ENCODE results near the gene EFNA4.
A peak's percentile ranks its signal among the peaks of the same experiment; 100 is the strongest.

Gene EFNA4

GRCh38 chr1:155052439-155053395 lies 10.8 kb upstream of the EFNA4 start:
- Histone ChIP-seq H3K4me3 (ENCODE audit: insufficient read depth, low read depth, low read length) (peak overlapping the region; percentile 74), H3K36me3 (ENCODE audit: control insufficient read depth, insufficient read depth, low read length) (no peaks in the 10 kb centered on the region), H3K9me3 (ENCODE audit: control insufficient read depth, low read length) (no peaks in the 10 kb centered on the region), H3K27ac (ENCODE audit: insufficient read depth, low read depth, low read length, poor library complexity, severe bottlenecking) (no peak overlapping the region), H3K27me3 (ENCODE audit: control insufficient read depth, insufficient read depth, low read length, poor library complexity, severe bottlenecking) (peaks cover 22% of the 10 kb centered on the region), H3K4me1 (ENCODE audit: control insufficient read depth, insufficient read depth, low read length) (peaks cover 19% of the 10 kb centered on the region)
- 68 to 70% methylated on average over 11 to 12 of the region's 12 CpGs for WGBS, 2 experiments

- WGBS, 2 experiments, result 92 to 93% methylated on average over 7 of the region's 7 CpGs
- Histone ChIP-seq H3K4me1 (ENCODE audit: control insufficient read depth, insufficient read depth, low read length) (peaks cover 15% of the 10 kb centered on the region), H3K27ac (ENCODE audit: insufficient read depth, low read depth, low read length, poor library complexity, severe bottlenecking) (no peak overlapping the region), H3K4me3 (ENCODE audit: insufficient read depth, low read depth, low read length) (no peak overlapping the region), H3K27me3 (ENCODE audit: control insufficient read depth, insufficient read depth, low read length, poor library complexity, severe bottlenecking) (peaks cover 22% of the 10 kb centered on the region), H3K36me3 (ENCODE audit: control insufficient read depth, insufficient read depth, low read length) (no peaks in the 10 kb centered on the region), H3K9me3 (ENCODE audit: control insufficient read depth, low read length) (no peaks in the 10 kb centered on the region)
These were observed 9.9 kb upstream of the EFNA4 start for GRCh38 chr1:155053531-155054105.

DNA sequence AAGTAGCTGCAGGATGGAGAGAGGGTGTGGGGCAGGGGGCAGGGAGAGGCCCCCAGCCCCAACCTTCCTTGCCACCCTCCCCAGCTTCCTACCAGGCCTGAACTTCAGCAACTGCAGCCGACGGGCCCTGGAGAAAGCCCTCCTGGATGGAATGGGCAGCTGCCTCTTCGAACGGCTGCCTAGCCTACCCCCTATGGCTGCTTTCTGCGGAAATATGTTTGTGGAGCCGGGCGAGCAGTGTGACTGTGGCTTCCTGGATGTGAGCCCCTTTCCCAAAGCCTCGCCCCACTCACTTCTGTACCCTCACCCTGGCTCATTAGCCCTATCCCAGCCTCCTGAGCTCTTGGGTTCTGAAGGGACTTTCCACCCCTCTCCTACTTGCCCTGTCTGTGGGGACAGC lies 6.4 kb upstream of the EFNA4 start:
- H3K4me3 ChIP-seq (ENCODE audit: insufficient read depth, low read depth, low read length), result no peak overlapping the region
- WGBS, 2 experiments, result 94% methylated on average over 8 of the region's 8 CpGs
- H3K27ac ChIP-seq (ENCODE audit: insufficient read depth, low read depth, low read length, poor library complexity, severe bottlenecking), result no peak overlapping the region
- H3K9me3 ChIP-seq (ENCODE audit: control insufficient read depth, low read length), result no peaks in the 10 kb centered on the region
- H3K36me3 ChIP-seq (ENCODE audit: control insufficient read depth, insufficient read depth, low read length), result no peaks in the 10 kb centered on the region
- H3K27me3 ChIP-seq (ENCODE audit: control insufficient read depth, insufficient read depth, low read length, poor library complexity, severe bottlenecking), result peaks cover 19% of the 10 kb centered on the region
- H3K4me1 ChIP-seq (ENCODE audit: control insufficient read depth, insufficient read depth, low read length), result peaks cover 16% of the 10 kb centered on the region

DNA sequence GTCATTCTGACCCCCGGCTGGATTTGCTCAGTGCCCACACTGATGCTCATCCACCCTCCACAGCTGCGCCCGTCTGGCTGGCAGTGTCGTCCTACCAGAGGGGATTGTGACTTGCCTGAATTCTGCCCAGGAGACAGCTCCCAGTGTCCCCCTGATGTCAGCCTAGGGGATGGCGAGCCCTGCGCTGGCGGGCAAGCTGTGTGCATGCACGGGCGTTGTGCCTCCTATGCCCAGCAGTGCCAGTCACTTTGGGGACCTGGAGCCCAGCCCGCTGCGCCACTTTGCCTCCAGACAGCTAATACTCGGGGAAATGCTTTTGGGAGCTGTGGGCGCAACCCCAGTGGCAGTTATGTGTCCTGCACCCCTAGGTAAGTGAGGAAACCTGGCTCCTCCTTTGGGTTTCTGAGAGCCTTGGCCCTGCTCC lies 5.7 kb upstream of the EFNA4 start:
- Histone ChIP-seq H3K27me3 (ENCODE audit: control insufficient read depth, insufficient read depth, low read length, poor library complexity, severe bottlenecking) (peaks cover 19% of the 10 kb centered on the region), H3K36me3 (ENCODE audit: control insufficient read depth, insufficient read depth, low read length) (no peaks in the 10 kb centered on the region), H3K4me3 (ENCODE audit: insufficient read depth, low read depth, low read length) (no peak overlapping the region), H3K27ac (ENCODE audit: insufficient read depth, low read depth, low read length, poor library complexity, severe bottlenecking) (no peak overlapping the region), H3K9me3 (ENCODE audit: control insufficient read depth, low read length) (no peaks in the 10 kb centered on the region), H3K4me1 (ENCODE audit: control insufficient read depth, insufficient read depth, low read length) (peaks cover 10% of the 10 kb centered on the region)
- 95 to 96% methylated on average over 13 of the region's 13 CpGs for WGBS, 2 experiments

DNA sequence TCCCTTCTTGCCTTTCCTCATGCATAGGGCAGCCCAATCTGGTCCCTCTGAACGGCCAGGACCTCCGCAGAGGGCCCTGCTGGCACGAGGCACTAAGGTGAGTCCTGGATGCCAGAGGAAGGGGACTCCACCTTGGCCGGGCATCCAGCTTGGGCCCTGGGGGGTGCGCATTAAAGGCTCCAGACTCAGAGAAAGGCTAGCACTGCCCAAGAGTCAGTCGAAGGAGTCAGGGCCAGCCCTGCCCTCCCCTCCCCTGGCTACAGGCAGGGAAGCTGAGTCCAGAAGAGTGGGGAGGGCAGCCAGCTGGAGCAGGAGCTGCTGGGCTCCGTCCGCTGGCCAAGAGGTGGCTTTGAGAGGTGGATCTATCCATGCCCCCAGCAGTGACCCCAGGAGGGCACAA lies 2.8 kb upstream of the EFNA4 start:
- peaks cover 28% of the 10 kb centered on the region for H3K4me1 ChIP-seq (ENCODE audit: control insufficient read depth, insufficient read depth, low read length)
- no peak overlapping the region for H3K27ac ChIP-seq (ENCODE audit: insufficient read depth, low read depth, low read length, poor library complexity, severe bottlenecking)
- no peak overlapping the region for H3K4me3 ChIP-seq (ENCODE audit: insufficient read depth, low read depth, low read length)
- H3K9me3 ChIP-seq (ENCODE audit: control insufficient read depth, low read length), result no peaks in the 10 kb centered on the region
- H3K27me3 ChIP-seq (ENCODE audit: control insufficient read depth, insufficient read depth, low read length, poor library complexity, severe bottlenecking), result peaks cover 19% of the 10 kb centered on the region
- WGBS, 2 experiments, result 89 to 92% methylated on average over 8 of the region's 8 CpGs
- H3K36me3 ChIP-seq (ENCODE audit: control insufficient read depth, insufficient read depth, low read length), result no peaks in the 10 kb centered on the region

DNA sequence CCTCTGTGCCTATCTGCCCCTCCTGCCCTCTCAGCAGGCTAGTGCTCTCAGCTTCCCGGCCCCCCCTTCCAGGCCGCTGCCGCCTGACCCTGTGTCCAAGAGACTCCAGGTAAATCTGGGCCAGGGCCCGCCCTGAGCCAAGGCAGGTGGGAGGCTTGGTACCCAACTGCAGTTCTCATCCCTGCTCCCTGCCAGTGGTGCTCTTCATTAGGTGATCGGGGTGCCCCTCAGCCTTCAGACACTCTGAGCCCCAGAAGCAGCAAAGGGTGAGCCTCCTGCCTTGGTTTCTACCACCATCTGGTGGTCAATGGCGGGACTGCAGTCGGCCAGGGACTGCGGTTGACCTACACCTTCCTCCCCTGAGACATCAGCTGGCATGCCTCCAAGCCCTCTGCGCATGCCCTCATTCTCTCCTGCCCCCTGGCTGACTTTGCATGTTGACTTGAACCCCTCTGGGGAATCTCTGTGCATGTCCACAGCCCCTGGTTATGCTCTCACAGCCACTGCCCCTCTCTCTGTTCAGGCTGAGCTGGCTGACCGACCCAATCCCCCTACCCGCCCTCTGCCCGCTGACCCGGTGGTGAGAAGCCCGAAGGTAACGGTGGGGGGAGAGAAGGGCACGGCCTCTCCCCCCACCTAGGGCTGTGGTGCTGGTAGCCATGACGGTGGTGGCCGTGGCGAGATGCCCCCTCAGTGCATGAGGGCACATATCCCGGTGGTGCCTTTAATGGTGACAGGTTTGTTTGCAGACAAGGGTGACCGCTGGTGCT lies 2.0 kb upstream of the EFNA4 start:
- Histone ChIP-seq H3K27ac (ENCODE audit: insufficient read depth, low read depth, low read length, poor library complexity, severe bottlenecking) (no peak overlapping the region), H3K27me3 (ENCODE audit: control insufficient read depth, insufficient read depth, low read length, poor library complexity, severe bottlenecking) (peaks cover 19% of the 10 kb centered on the region), H3K4me3 (ENCODE audit: insufficient read depth, low read depth, low read length) (no peak overlapping the region), H3K36me3 (ENCODE audit: control insufficient read depth, insufficient read depth, low read length) (no peaks in the 10 kb centered on the region), H3K4me1 (ENCODE audit: control insufficient read depth, insufficient read depth, low read length) (peaks cover 28% of the 10 kb centered on the region), H3K9me3 (ENCODE audit: control insufficient read depth, low read length) (no peaks in the 10 kb centered on the region)
- 31 to 32% methylated on average over 21 of the region's 21 CpGs for WGBS, 2 experiments

DNA sequence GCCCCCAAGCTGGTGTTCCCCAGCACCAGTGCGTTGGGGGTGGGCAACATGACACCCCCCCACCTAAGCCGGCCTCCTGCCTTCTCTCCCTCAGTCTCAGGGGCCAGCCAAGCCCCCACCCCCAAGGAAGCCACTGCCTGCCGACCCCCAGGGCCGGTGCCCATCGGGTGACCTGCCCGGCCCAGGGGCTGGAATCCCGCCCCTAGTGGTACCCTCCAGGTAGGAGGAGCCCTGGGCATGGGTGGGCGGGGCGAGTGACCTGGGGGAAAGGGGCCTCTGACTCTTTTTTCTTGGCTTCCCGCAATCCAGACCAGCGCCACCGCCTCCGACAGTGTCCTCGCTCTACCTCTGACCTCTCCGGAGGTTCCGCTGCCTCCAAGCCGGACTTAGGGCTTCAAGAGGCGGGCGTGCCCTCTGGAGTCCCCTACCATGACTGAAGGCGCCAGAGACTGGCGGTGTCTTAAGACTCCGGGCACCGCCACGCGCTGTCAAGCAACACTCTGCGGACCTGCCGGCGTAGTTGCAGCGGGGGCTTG lies 1.3 kb upstream of the EFNA4 start:
- Histone ChIP-seq H3K27me3 (ENCODE audit: control insufficient read depth, insufficient read depth, low read length, poor library complexity, severe bottlenecking) (peaks cover 19% of the 10 kb centered on the region), H3K27ac (ENCODE audit: insufficient read depth, low read depth, low read length, poor library complexity, severe bottlenecking) (no peak overlapping the region), H3K9me3 (ENCODE audit: control insufficient read depth, low read length) (no peaks in the 10 kb centered on the region), H3K4me3 (ENCODE audit: insufficient read depth, low read depth, low read length) (peak overlapping the region; percentile 95), H3K4me1 (ENCODE audit: control insufficient read depth, insufficient read depth, low read length) (peaks cover 28% of the 10 kb centered on the region), H3K36me3 (ENCODE audit: control insufficient read depth, insufficient read depth, low read length) (no peaks in the 10 kb centered on the region)
- 1 to 3% methylated on average over 29 of the region's 29 CpGs for WGBS, 2 experiments

DNA sequence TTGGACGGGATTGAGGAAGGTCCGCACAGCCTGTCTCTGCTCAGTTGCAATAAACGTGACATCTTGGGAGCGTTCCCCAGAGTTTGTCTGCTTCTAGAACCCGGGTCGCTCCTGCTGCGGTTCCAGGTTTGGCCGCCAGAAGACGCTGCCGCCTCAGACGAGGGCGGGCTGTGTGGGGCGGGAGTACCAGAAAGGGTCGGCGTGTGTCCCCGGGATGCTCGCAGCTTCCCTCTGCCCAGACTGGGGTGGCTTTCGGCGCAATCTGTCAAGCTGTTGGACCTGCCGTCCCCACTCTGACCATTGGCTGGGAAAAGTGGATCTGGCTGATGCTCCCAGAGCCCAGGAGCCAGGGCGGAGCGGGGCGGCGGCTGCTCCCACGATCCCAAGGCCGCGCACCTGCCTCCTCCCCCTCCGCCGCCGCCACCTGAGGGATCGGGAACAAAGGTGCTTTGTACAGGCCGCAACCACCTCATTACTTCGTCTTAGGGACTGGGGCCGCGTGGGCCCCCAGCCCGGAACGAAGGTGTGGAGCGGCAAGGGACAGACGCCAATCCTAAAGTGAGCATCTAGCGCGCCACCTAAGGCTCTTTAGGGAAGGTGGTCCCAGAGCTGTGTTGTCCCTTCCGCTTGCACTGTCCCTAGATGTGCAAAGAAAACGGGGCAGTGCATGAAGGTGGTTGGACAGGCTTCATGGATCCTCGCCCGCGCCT lies 683 bp upstream of the EFNA4 start:
- H3K27ac ChIP-seq (ENCODE audit: insufficient read depth, low read depth, low read length, poor library complexity, severe bottlenecking), result no peak overlapping the region
- peaks cover 19% of the 10 kb centered on the region for H3K27me3 ChIP-seq (ENCODE audit: control insufficient read depth, insufficient read depth, low read length, poor library complexity, severe bottlenecking)
- H3K9me3 ChIP-seq (ENCODE audit: control insufficient read depth, low read length), result no peaks in the 10 kb centered on the region
- H3K4me1 ChIP-seq (ENCODE audit: control insufficient read depth, insufficient read depth, low read length), result peaks cover 28% of the 10 kb centered on the region
- no peaks in the 10 kb centered on the region for H3K36me3 ChIP-seq (ENCODE audit: control insufficient read depth, insufficient read depth, low read length)
- peak overlapping the region; percentile 95 for H3K4me3 ChIP-seq (ENCODE audit: insufficient read depth, low read depth, low read length)
- WGBS, 2 experiments, result 1% methylated on average over 46 of the region's 46 CpGs

- WGBS, 2 experiments, result 3 to 5% methylated on average over 13 of the region's 14 CpGs
- H3K27ac ChIP-seq (ENCODE audit: insufficient read depth, low read depth, low read length, poor library complexity, severe bottlenecking), result peak overlapping the region; percentile 96
- H3K9me3 ChIP-seq (ENCODE audit: control insufficient read depth, low read length), result no peaks in the 10 kb centered on the region
- peak overlapping the region; percentile 95 for H3K4me3 ChIP-seq (ENCODE audit: insufficient read depth, low read depth, low read length)
- peaks cover 19% of the 10 kb centered on the region for H3K27me3 ChIP-seq (ENCODE audit: control insufficient read depth, insufficient read depth, low read length, poor library complexity, severe bottlenecking)
- H3K36me3 ChIP-seq (ENCODE audit: control insufficient read depth, insufficient read depth, low read length), result no peaks in the 10 kb centered on the region
- peaks cover 28% of the 10 kb centered on the region for H3K4me1 ChIP-seq (ENCODE audit: control insufficient read depth, insufficient read depth, low read length)
These were observed 731 bp downstream of the EFNA4 start for GRCh38 chr1:155064111-155064831.
